HEK293 (cell line): ENCODE measurements around the gene IFRD2.

ENCODE experiments used
- BCL11A ChIP-seq: fragments of 450-650 bp; formaldehyde crosslinking; IDR thresholded peaks from 2 replicates; pipeline ENCODE4 v1.5.1; 2016; ENCODE audit warnings: low read depth, missing biosample characterization, missing genetic modification characterization
- HOXA7 ChIP-seq: sonication (generic); formaldehyde crosslinking; IDR thresholded peaks from 2 replicates; pipeline ENCODE4 v1.8.1; 2022; ENCODE audit warnings: missing genetic modification reagents, borderline replicate concordance
- MEIS1 ChIP-seq: sonication (generic); formaldehyde crosslinking; IDR thresholded peaks from 2 replicates; pipeline ENCODE4 v1.8.1; 2022; ENCODE audit warnings: missing genetic modification reagents, mild to moderate bottlenecking, borderline replicate concordance
- SP2 ChIP-seq: fragments of 450-650 bp; formaldehyde crosslinking; IDR thresholded peaks from 2 replicates; pipeline ENCODE4 v1.5.1; 2016; ENCODE audit warnings: missing biosample characterization, missing genetic modification characterization
- ZNF175 ChIP-seq: fragments of 450-650 bp; formaldehyde crosslinking; IDR thresholded peaks from 2 replicates; pipeline ENCODE4 v1.5.1; 2016; ENCODE audit warnings: missing biosample characterization, missing genetic modification characterization
- ZNF292 ChIP-seq: fragments of 450-650 bp; formaldehyde crosslinking; IDR thresholded peaks from 2 replicates; pipeline ENCODE4 v1.5.1; 2016; ENCODE audit warnings: low read depth, missing biosample characterization, missing genetic modification characterization, borderline replicate concordance
- ZNF423 ChIP-seq: fragments of 450-650 bp; formaldehyde crosslinking; IDR thresholded peaks from 2 replicates; pipeline ENCODE4 v1.5.1; 2016; ENCODE audit warnings: missing biosample characterization, missing genetic modification characterization
- ZNF544 ChIP-seq: fragments of 450-650 bp; formaldehyde crosslinking; IDR thresholded peaks from 2 replicates; pipeline ENCODE4 v1.5.0; 2017; ENCODE audit warnings: missing biosample characterization, missing genetic modification characterization
- ZNF670 ChIP-seq: fragments of 450-650 bp; formaldehyde crosslinking; IDR thresholded peaks from 2 replicates; pipeline ENCODE4 v1.5.1; 2016; ENCODE audit warnings: missing biosample characterization, missing genetic modification characterization, low read depth
- ZNF677 ChIP-seq: fragments of 450-650 bp; IDR thresholded peaks from 2 replicates; pipeline ENCODE4 v1.5.0; 2018; ENCODE audit warnings: missing biosample characterization, mild to moderate bottlenecking, missing genetic modification characterization, moderate library complexity
- ZNF707 ChIP-seq: fragments of 450-650 bp; formaldehyde crosslinking; IDR thresholded peaks from 2 replicates; pipeline ENCODE4 v1.5.1; 2016; ENCODE audit warnings: missing biosample characterization, missing genetic modification characterization
- TF ChIP-seq, protein P1 (sequence below): fragments of 450-650 bp; formaldehyde crosslinking; IDR thresholded peaks from 2 replicates; pipeline ENCODE4 v1.5.1; 2016; ENCODE audit warnings: missing biosample characterization, missing genetic modification characterization
- TF ChIP-seq, protein P2 (sequence below): fragments of 450-650 bp; formaldehyde crosslinking; IDR thresholded peaks from 2 replicates; pipeline ENCODE4 v1.5.1; 2016; ENCODE audit warnings: missing biosample characterization, missing genetic modification characterization
- TF ChIP-seq, protein P3 (sequence below): IDR thresholded peaks from 2 replicates; pipeline ENCODE4 v1.6.1; 2011; ENCODE audit warnings: mild to moderate bottlenecking, low read depth, low read length, borderline replicate concordance

DNA sequence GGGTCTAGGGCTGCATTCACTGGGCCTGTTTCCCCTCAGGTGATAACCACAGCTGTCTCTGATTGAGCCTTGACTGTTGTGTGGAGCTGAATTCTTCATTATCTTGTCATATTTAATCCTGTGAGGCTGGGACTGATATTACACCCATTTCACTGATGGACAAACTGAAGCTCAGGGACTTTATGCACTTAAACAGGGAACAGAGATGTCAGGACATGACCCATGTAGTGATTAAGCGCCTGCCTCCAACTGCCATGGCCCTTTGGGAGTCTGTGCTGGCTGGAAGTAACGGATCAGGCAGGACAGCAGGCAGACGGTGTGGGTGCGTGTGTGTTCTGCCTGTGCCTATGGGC is 48.7 kb downstream of the IFRD2 start:
- TF ChIP-seq, protein P1, sequence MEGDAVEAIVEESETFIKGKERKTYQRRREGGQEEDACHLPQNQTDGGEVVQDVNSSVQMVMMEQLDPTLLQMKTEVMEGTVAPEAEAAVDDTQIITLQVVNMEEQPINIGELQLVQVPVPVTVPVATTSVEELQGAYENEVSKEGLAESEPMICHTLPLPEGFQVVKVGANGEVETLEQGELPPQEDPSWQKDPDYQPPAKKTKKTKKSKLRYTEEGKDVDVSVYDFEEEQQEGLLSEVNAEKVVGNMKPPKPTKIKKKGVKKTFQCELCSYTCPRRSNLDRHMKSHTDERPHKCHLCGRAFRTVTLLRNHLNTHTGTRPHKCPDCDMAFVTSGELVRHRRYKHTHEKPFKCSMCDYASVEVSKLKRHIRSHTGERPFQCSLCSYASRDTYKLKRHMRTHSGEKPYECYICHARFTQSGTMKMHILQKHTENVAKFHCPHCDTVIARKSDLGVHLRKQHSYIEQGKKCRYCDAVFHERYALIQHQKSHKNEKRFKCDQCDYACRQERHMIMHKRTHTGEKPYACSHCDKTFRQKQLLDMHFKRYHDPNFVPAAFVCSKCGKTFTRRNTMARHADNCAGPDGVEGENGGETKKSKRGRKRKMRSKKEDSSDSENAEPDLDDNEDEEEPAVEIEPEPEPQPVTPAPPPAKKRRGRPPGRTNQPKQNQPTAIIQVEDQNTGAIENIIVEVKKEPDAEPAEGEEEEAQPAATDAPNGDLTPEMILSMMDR (tag by site-specific recombination) = no peak
- TF ChIP-seq, protein P2, sequence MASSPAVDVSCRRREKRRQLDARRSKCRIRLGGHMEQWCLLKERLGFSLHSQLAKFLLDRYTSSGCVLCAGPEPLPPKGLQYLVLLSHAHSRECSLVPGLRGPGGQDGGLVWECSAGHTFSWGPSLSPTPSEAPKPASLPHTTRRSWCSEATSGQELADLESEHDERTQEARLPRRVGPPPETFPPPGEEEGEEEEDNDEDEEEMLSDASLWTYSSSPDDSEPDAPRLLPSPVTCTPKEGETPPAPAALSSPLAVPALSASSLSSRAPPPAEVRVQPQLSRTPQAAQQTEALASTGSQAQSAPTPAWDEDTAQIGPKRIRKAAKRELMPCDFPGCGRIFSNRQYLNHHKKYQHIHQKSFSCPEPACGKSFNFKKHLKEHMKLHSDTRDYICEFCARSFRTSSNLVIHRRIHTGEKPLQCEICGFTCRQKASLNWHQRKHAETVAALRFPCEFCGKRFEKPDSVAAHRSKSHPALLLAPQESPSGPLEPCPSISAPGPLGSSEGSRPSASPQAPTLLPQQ (tag by site-specific recombination) = no peak
- TF ChIP-seq ZNF707 (tag by site-specific recombination) = no peak
- TF ChIP-seq BCL11A (tag by site-specific recombination) = no peak
- TF ChIP-seq ZNF677 (tag by site-specific recombination) = no peak
- TF ChIP-seq HOXA7 (CRISPR knock-in tag) = no peak
- TF ChIP-seq ZNF423 (tag by site-specific recombination) = no peak
- TF ChIP-seq, protein P3, sequence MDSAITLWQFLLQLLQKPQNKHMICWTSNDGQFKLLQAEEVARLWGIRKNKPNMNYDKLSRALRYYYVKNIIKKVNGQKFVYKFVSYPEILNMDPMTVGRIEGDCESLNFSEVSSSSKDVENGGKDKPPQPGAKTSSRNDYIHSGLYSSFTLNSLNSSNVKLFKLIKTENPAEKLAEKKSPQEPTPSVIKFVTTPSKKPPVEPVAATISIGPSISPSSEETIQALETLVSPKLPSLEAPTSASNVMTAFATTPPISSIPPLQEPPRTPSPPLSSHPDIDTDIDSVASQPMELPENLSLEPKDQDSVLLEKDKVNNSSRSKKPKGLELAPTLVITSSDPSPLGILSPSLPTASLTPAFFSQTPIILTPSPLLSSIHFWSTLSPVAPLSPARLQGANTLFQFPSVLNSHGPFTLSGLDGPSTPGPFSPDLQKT = no peak
- TF ChIP-seq ZNF670 = no peak
- no peak for TF ChIP-seq SP2 (tag by site-specific recombination)
- no peak for TF ChIP-seq ZNF544 (tag by site-specific recombination)
- TF ChIP-seq ZNF175 (tag by site-specific recombination) = no peak
- no peak for TF ChIP-seq MEIS1 (CRISPR knock-in tag)
- no peak for TF ChIP-seq ZNF292 (tag by site-specific recombination)
